ENCODE measurements around the gene ERAP2.

Gene ERAP2

DNA sequence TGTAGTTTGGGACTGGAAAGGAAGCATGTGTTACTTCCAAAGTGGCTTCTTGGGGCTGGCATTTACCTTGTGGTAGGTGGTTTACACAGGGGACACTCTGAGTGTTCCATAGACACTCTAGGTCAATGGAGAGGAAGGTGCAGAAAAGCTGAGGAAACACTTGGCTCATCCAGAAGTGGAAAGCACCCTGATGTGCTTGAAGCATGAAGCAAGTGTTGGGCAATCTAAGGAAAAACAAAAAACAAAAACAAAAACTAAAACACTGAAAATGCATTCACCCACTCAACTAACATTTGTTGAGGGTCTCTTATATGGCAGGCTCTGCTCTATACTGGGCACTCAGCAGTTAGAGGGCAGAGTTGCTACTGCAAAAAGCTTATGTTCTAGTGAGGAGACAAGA lies 2.9 kb upstream of the ERAP2 start:
- TF ChIP-seq ZNF274 (IDR thresholded peaks at IDR 0.05; ENCODE audit: low read depth, low read length): no peak

DNA sequence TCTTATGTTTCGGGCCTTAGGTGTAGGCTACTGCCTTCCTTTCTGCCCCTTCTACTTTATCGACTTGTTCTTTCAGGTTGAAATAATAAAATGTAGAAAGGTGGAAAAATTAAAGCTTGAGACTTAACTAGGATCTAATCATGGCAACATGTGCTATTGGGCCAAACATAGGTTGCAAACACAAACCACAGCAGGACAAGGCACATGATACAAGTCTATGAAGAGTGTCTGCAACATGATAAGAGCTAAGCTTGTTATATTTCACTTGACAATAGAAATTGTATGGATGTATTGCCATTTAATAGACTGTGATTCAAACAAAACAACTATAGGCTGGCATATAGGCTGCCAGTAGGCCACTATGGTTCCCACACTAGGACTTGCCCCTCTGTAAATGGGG lies 1.7 kb upstream of the ERAP2 start:
- no peak for TF ChIP-seq ZNF274 (IDR thresholded peaks at IDR 0.05; ENCODE audit: low read depth, low read length)
- no peak overlapping the region for H3K4me3 ChIP-seq (ENCODE audit: low read length)

More for the DNA sequence above, 2.9 kb upstream of the ERAP2 start:
- H3K4me3 ChIP-seq (ENCODE audit: low read length): no peak overlapping the region

- peak overlapping the region; percentile 99 for H3K4me3 ChIP-seq (ENCODE audit: low read length)
- TF ChIP-seq ZNF274 (IDR thresholded peaks at IDR 0.05; ENCODE audit: low read depth, low read length): no peak
These were observed 459 bp upstream of the ERAP2 start for GRCh38 chr5:96875791-96876291.

DNA sequence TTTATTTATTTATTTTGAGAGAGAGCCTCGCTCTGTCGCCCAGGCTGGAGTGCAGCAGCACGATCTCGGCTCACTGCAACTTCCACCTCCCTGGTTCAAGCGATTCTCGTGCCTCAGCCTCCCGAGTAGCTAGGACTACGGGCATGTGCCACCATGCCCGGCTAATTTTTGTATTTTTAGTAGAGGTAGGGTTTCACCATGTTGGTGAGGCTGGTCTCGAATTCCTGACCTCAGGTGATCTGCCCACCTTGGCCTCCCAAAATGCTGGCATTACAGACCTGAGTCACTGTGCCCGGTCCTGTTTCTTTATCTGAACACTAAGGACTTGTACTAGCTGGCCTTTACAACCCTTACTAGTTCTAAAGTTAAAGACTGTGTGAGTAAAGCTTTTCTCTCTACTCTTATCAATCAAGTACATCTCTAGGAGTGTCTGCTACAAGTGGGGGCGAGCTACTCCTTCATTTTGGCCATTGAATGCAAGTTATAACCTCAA lies 723 bp downstream of the ERAP2 start:
- H3K4me3 ChIP-seq (ENCODE audit: low read length): peak overlapping the region; percentile 99

DNA sequence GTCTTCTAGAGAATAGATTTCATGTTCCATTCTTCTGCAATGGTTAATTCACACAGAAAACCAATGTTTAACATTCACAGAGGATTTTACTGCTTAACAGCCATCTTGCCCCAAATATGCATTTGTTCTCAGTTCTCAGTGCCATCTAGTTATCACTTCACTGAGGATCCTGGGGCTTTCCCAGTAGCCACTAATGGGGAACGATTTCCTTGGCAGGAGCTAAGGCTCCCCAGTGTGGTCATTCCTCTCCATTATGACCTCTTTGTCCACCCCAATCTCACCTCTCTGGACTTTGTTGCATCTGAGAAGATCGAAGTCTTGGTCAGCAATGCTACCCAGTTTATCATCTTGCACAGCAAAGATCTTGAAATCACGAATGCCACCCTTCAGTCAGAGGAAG lies 3.4 kb downstream of the ERAP2 start:
- no peak for TF ChIP-seq ZNF274 (IDR thresholded peaks at IDR 0.05; ENCODE audit: low read depth, low read length)
- peak overlapping the region; percentile 30; the same call in 1 of the 2 replicates for H3K4me3 ChIP-seq (ENCODE audit: low read length)

- peak overlapping the region; percentile 43 for H3K4me3 ChIP-seq (ENCODE audit: low read length)
These were observed 4.3 kb downstream of the ERAP2 start for GRCh38 chr5:96880444-96881164.

GRCh38 chr5:96881511-96882115 lies 5.3 kb downstream of the ERAP2 start:
- no peak for TF ChIP-seq ZNF274 (IDR thresholded peaks at IDR 0.05; ENCODE audit: low read depth, low read length)
- peak overlapping the region; percentile 14; the same call in 1 of the 2 replicates for H3K4me3 ChIP-seq (ENCODE audit: low read length)

More at GRCh38 chr5:96880444-96881164, 4.3 kb downstream of the ERAP2 start:
- no peak for TF ChIP-seq ZNF274 (IDR thresholded peaks at IDR 0.05; ENCODE audit: low read depth, low read length)

DNA sequence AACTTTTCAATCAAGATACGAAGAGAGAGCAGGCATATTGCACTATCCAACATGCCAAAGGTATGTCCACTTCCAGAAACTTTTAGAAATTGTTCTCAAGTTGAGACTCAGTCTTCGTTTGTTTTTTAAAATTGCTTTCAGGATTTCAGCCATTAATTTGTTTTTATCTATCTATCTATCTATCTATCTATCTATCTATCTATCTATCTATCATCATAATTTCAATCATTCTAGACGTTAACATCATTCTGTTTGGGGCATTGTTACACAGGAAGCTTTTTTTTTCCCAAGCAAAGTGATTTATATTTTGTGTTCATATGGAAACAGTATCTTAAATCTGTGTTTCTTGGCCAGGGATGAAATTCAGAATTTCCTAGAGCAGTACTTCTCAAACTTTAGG lies 7.6 kb downstream of the ERAP2 start:
- H3K4me3 ChIP-seq (ENCODE audit: low read length): no peak overlapping the region
- no peak for TF ChIP-seq ZNF274 (IDR thresholded peaks at IDR 0.05; ENCODE audit: low read depth, low read length)

DNA sequence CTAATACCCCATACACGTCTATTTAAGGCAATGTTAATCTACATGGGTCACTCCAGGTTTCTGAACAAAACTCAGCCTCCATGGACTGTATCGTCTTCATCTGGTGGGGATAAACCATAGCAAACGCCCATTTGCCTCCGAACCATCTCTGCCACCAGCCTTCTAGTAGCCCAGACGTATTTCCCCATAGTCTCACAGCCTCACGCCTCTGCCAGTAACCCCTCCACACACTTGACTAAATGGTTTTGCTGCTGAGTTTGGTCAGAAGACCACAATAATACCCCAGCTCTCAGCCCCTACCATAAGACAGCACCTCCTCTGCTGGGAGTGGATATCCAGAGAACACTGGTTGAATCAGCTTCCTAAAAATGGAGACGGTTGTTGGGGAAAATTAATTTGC lies 8.7 kb downstream of the ERAP2 start:
- no peak for TF ChIP-seq ZNF274 (IDR thresholded peaks at IDR 0.05; ENCODE audit: low read depth, low read length)
- no peak overlapping the region for H3K4me3 ChIP-seq (ENCODE audit: low read length)

DNA sequence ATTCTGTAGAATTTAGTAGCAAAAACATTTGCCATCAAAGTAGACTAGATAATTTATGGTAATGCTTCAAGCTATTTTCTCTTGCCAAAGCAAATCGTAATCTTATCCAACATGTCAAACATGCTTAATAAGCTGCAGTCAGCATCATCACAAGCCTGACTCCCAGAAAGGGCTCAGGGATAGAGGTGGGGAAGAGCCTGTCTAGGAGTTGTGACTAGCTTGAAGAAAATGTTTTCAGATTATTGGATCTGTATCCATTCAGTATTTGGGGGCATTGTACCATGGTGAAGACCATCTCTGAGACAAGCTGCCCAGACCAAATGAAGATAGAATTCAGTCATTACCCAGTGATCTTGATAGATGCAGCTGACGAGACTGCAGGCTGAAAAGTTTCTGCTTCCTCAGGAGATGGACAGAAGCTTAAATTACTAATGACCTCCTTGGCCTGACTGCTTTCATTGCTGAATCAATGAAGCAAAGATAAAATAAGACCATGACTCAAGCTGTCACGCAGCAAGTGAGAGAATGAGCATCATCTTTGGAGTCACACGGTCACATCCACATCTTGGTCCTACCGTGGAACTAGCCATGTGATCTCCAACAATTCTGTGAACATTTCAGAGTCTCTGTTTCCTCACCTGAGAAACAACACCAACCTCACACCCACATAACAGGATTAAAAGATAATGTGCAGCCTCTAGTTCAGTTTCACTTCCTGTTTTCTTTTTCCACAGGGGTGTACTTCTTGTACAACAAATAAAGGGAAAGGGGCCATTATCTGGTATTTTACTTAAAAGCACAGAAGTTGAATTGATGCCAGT lies 9.4 kb downstream of the ERAP2 start:
- H3K4me3 ChIP-seq (ENCODE audit: low read length): peak overlapping the region; percentile 51; the same call in 1 of the 2 replicates
- TF ChIP-seq ZNF274 (IDR thresholded peaks at IDR 0.05; ENCODE audit: low read depth, low read length): no peak

- TF ChIP-seq ZNF274 (IDR thresholded peaks at IDR 0.05; ENCODE audit: low read depth, low read length): no peak
- H3K4me3 ChIP-seq (ENCODE audit: low read length): no peak overlapping the region
These were observed 17.0 kb downstream of the ERAP2 start for GRCh38 chr5:96893342-96893741.

DNA sequence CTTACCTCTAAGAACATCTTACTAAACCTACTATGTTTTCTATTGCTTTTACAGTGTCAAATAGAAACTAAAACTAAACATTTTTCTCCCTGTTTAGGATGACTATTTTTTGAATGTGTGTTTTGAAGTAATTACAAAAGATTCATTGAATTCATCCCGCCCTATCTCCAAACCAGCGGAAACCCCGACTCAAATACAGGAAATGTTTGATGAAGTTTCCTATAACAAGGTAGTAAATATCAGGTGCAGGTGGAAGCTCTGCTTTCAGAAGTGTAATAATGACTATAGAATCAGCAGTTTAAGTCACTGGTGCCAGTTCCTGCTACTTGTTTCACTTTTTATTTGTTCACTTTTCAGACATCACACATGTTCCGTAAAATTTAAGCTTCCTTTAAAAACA lies 20.0 kb downstream of the ERAP2 start:
- no peak overlapping the region; the same call in 1 of the 2 replicates for H3K4me3 ChIP-seq (ENCODE audit: low read length)
- no peak for TF ChIP-seq ZNF274 (IDR thresholded peaks at IDR 0.05; ENCODE audit: low read depth, low read length)

- no peak overlapping the region; the same call in 1 of the 2 replicates for H3K4me3 ChIP-seq (ENCODE audit: low read length)
- no peak for TF ChIP-seq ZNF274 (IDR thresholded peaks at IDR 0.05; ENCODE audit: low read depth, low read length)
These were observed 20.5 kb downstream of the ERAP2 start for GRCh38 chr5:96896806-96897205.

DNA sequence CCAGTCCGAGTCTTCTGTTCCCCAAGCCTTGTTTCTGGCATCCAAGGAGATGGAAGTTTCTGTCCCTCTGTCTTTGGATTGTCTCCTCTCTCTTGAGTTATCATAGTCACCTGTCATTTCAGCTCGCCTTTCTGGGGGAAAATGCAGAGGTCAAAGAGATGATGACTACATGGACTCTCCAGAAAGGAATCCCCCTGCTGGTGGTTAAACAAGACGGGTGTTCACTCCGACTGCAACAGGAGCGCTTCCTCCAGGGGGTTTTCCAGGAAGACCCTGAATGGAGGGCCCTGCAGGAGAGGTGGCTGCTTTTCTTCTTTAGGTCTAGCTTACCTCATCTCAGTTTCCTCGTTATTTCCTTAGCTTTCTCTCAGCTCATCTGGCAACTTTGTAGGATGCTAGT lies 25.1 kb downstream of the ERAP2 start:
- no peak overlapping the region for H3K4me3 ChIP-seq (ENCODE audit: low read length)
- TF ChIP-seq ZNF274 (IDR thresholded peaks at IDR 0.05; ENCODE audit: low read depth, low read length): no peak

Data from GM08714 (cell line).